H9 (cell line): ENCODE results near the gene CATSPERE. TPM values are rescaled to one million over a fixed set of nuclear protein-coding genes. Genes with fewer than 3 reads are reported as not detected.

ENCODE experiments used
- DNase-seq: peaks from one replicate; pipeline ENCODE4 v3.0.0-alpha.2; 2017
- H2AFZ ChIP-seq: one replicate; pipeline ENCODE4 v1.6.1; 2013; ENCODE audit warnings: mild to moderate bottlenecking, low read length, control low read depth, moderate library complexity
- H2AK5ac ChIP-seq: 2 replicates; pipeline ENCODE4 v1.6.1; 2013; ENCODE audit warnings: low read length, control low read depth, mixed read lengths; ENCODE audit not compliant: insufficient read length
- H2BK120ac ChIP-seq: one replicate; pipeline ENCODE4 v1.6.1; 2013; ENCODE audit warnings: low read depth, mild to moderate bottlenecking, low read length, control low read depth, inconsistent platforms; ENCODE audit not compliant: poor library complexity, severe bottlenecking
- H2BK12ac ChIP-seq: 2 replicates; pipeline ENCODE4 v1.6.1; 2013; ENCODE audit warnings: low read length, control low read depth, mixed read lengths, low read depth; ENCODE audit not compliant: insufficient read length
- H2BK15ac ChIP-seq: 2 replicates; pipeline ENCODE4 v1.6.1; 2013; ENCODE audit warnings: low read depth, low read length, control low read depth
- H2BK20ac ChIP-seq: one replicate; pipeline ENCODE4 v1.6.1; 2013; ENCODE audit warnings: low read depth, mild to moderate bottlenecking, low read length, control low read depth, inconsistent platforms; ENCODE audit not compliant: poor library complexity, severe bottlenecking
- H2BK5ac ChIP-seq: 2 replicates; pipeline ENCODE4 v1.6.1; 2013; ENCODE audit warnings: low read length, control low read depth, mixed read lengths; ENCODE audit not compliant: insufficient read length
- H3K14ac ChIP-seq: 2 replicates; pipeline ENCODE4 v1.6.1; 2013; ENCODE audit warnings: low read length, control low read depth; ENCODE audit not compliant: insufficient read depth
- H3K18ac ChIP-seq: 2 replicates; pipeline ENCODE4 v1.6.1; 2013; ENCODE audit warnings: low read depth, mild to moderate bottlenecking, mixed read lengths, low read length, control low read depth; ENCODE audit not compliant: insufficient read length
- H3K23ac ChIP-seq: 2 replicates; pipeline ENCODE4 v1.6.1; 2013; ENCODE audit warnings: low read length, control low read depth, mixed read lengths, low read depth; ENCODE audit not compliant: insufficient read length
- H3K23me2 ChIP-seq: 2 replicates; pipeline ENCODE4 v1.6.1; 2013; ENCODE audit warnings: low read depth, mild to moderate bottlenecking, mixed read lengths, low read length, control low read depth; ENCODE audit not compliant: insufficient read length, poor library complexity, severe bottlenecking
- H3K27ac ChIP-seq: 2 replicates; pipeline ENCODE4 v1.5.1; 2013; ENCODE audit warnings: low read length, control low read depth, mixed read lengths, low read depth; ENCODE audit not compliant: insufficient read length
- H3K27me3 ChIP-seq: 2 replicates; pipeline ENCODE4 v1.6.1; 2013; ENCODE audit warnings: low read length, control low read depth, inconsistent platforms; ENCODE audit not compliant: insufficient read depth
- H3K4ac ChIP-seq: 2 replicates; pipeline ENCODE4 v1.6.1; 2013; ENCODE audit warnings: low read depth, mild to moderate bottlenecking, control low read depth, inconsistent platforms, low read length, moderate library complexity
- H3K4me1 ChIP-seq: 2 replicates; pipeline ENCODE4 v1.6.1; 2013; ENCODE audit warnings: low read length, control low read depth, inconsistent platforms; ENCODE audit not compliant: insufficient read depth
- H3K4me2 ChIP-seq: 2 replicates; pipeline ENCODE4 v1.6.1; 2013; ENCODE audit warnings: low read length, control low read depth, mixed read lengths; ENCODE audit not compliant: insufficient read length, insufficient read depth
- H3K56ac ChIP-seq: 2 replicates; pipeline ENCODE4 v1.6.1; 2013; ENCODE audit warnings: low read depth, mild to moderate bottlenecking, mixed read lengths, low read length, control low read depth; ENCODE audit not compliant: insufficient read length
- H3K79me1 ChIP-seq: 2 replicates; pipeline ENCODE4 v1.6.1; 2013; ENCODE audit warnings: low read depth, mild to moderate bottlenecking, moderate library complexity, low read length, control low read depth, inconsistent platforms; ENCODE audit not compliant: insufficient read depth, poor library complexity, severe bottlenecking
- H3K79me2 ChIP-seq: 2 replicates; pipeline ENCODE4 v1.6.1; 2013; ENCODE audit warnings: low read length, control low read depth, inconsistent platforms; ENCODE audit not compliant: insufficient read depth
- H3K9ac ChIP-seq: 2 replicates; pipeline ENCODE4 v1.6.1; 2013; ENCODE audit warnings: low read length, control low read depth, mixed read lengths; ENCODE audit not compliant: insufficient read length; ENCODE audit errors: extremely low read depth
- H3K9me3 ChIP-seq: one replicate; pipeline ENCODE4 v1.6.1; 2013; ENCODE audit warnings: low read depth, low read length, inconsistent platforms; ENCODE audit not compliant: control insufficient read depth
- H3T11ph ChIP-seq: one replicate; pipeline ENCODE4 v1.6.1; 2013; ENCODE audit warnings: mild to moderate bottlenecking, low read length, control low read depth, inconsistent platforms
- H4K20me1 ChIP-seq: one replicate; pipeline ENCODE4 v1.6.1; 2013; ENCODE audit not compliant: control insufficient read depth, insufficient read length, insufficient read depth
- H4K5ac ChIP-seq: 2 replicates; pipeline ENCODE4 v1.6.1; 2013; ENCODE audit warnings: low read depth, mild to moderate bottlenecking, mixed read lengths, low read length, control low read depth; ENCODE audit not compliant: insufficient read length
- H4K8ac ChIP-seq: replicated peaks from 2 replicates; pipeline ENCODE4 v1.6.1; 2013; ENCODE audit warnings: low read length, control low read depth, mixed read lengths, low read depth; ENCODE audit not compliant: insufficient read length
- H4K91ac ChIP-seq: 2 replicates; pipeline ENCODE4 v1.6.1; 2013; ENCODE audit warnings: low read depth, mild to moderate bottlenecking, moderate library complexity, mixed read lengths, low read length, control low read depth; ENCODE audit not compliant: insufficient read length
- H3K27ac Mint-ChIP-seq, 3 experiments: 2 replicates in 2 of 3; 3 replicates in 1 of 3; pipeline ENCODE4 v1.8.0; 2020 to 2021; ENCODE audit warnings: mixed read lengths in 3 of 3, mild to moderate bottlenecking in 1 of 3, moderate library complexity in 1 of 3
- H3K27me3 Mint-ChIP-seq: 2 replicates; pipeline ENCODE4 v1.8.0; 2021; ENCODE audit warnings: low read depth, mild to moderate bottlenecking, moderate library complexity, mixed read lengths
- H3K36me3 Mint-ChIP-seq, 3 experiments: 2 replicates in 2 of 3; 3 replicates in 1 of 3; pipeline ENCODE4 v1.8.0; 2020 to 2021; ENCODE audit warnings: low read depth in 3 of 3, mixed read lengths in 3 of 3; ENCODE audit not compliant: insufficient read depth in 1 of 3
- H3K4me1 Mint-ChIP-seq, 2 experiments: 2 replicates each; pipeline ENCODE4 v1.8.0; 2020; ENCODE audit warnings: mixed read lengths in 2 of 2
- H3K4me3 Mint-ChIP-seq, 2 experiments: 2 replicates in 1 of 2; 3 replicates in 1 of 2; pipeline ENCODE4 v1.8.0; 2020 to 2021; ENCODE audit warnings: mild to moderate bottlenecking in 2 of 2, mixed read lengths in 2 of 2, moderate library complexity in 1 of 2
- H3K9me3 Mint-ChIP-seq, 2 experiments: 2 replicates in 1 of 2; 3 replicates in 1 of 2; pipeline ENCODE4 v1.8.0; 2020; ENCODE audit warnings: mild to moderate bottlenecking in 2 of 2, mixed read lengths in 2 of 2, moderate library complexity in 1 of 2
- WGBS: extraction: QIAGEN DNeasy Blood & Tissue Kit; methylation state at CpG from one replicate; pipeline ENCODE4 v1.1.7; 2013; ENCODE audit warnings: missing lambda C conversion rate, low lambda C conversion rate, mixed read lengths; ENCODE audit not compliant: insufficient read length; ENCODE audit errors: extremely low coverage; 5-methylcytosine and 5-hydroxymethylcytosine counted together
- total RNA-seq: library from RNA; stranded (reverse); gene quantifications from 2 replicates; pipeline ENCODE4 v1.2.1, GENCODE V29; 2021
- TF ChIP-seq, protein P1 (sequence below): fragments of 200-600 bp; sonication (generic); conservative IDR thresholded peaks from 3 replicates; pipeline ENCODE4 v1.8.0; 2021; ENCODE audit warnings: antibody characterized with exemption, mild to moderate bottlenecking

The CATSPERE gene
- total RNA-seq, 1 experiment from 2014 or later = 0.31 TPM

DNA sequence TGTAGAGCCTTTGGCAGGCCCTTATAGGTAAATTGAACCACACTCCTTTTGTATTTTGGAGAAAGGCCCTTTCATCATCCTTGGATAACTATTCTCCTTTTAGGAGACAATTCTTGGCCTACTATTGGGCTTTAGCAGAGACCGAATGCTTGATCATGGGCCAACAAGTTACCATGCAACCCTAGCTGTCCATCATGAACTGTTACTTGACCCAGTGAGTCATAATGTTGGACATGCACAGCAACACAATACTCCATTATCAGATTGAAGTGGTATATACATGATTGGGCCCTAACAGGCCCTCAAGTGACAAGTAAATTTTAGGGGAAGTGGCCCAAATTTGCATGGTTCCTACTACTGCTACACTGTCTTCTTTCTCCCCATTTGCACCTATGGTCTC, 84.4 kb downstream of the CATSPERE start:
- Mint-ChIP-seq H3K4me1 (no peaks in the 10 kb centered on the region), H3K9me3 (peaks cover 1 to 7% of the 10 kb centered on the region in 2 experiments; a peak in 4 of 5 replicates), H3K27ac (no peak overlapping the region), H3K27me3 (no peaks in the 10 kb centered on the region), H3K36me3 (peaks cover 0 to 1% (median 0%) of the 10 kb centered on the region in 3 experiments; a peak in 1 of 7 replicates), H3K4me3 (no peak overlapping the region)
- Histone ChIP-seq H3K27ac (no peak overlapping the region), H4K8ac (no peak overlapping the region), H3K18ac (no peak overlapping the region), H3K56ac (no peak overlapping the region), H4K20me1 (no peaks in the 10 kb centered on the region), H3K27me3 (no peaks in the 10 kb centered on the region), H4K5ac (no peak overlapping the region), H3K14ac (no peak overlapping the region), H2BK15ac (no peak overlapping the region), H3K9me3 (no peaks in the 10 kb centered on the region), H3K23me2 (no peaks in the 10 kb centered on the region), H2BK12ac (no peak overlapping the region), H2AK5ac (no peak overlapping the region), H3T11ph (no peak overlapping the region), H3K23ac (no peak overlapping the region), H2BK120ac (no peak overlapping the region), H3K4me2 (no peak overlapping the region), H3K4ac (no peak overlapping the region), H2BK20ac (no peak overlapping the region), H3K79me2 (no peaks in the 10 kb centered on the region), H3K4me1 (no peaks in the 10 kb centered on the region), H3K79me1 (no peaks in the 10 kb centered on the region), H3K9ac (no peak overlapping the region), H4K91ac (no peak overlapping the region), H2AFZ (no peak overlapping the region), H2BK5ac (no peak overlapping the region)
- no CpG with 5 or more reads among the region's 1 CpG for WGBS
- no peak for DNase-seq
- TF ChIP-seq, protein P1, sequence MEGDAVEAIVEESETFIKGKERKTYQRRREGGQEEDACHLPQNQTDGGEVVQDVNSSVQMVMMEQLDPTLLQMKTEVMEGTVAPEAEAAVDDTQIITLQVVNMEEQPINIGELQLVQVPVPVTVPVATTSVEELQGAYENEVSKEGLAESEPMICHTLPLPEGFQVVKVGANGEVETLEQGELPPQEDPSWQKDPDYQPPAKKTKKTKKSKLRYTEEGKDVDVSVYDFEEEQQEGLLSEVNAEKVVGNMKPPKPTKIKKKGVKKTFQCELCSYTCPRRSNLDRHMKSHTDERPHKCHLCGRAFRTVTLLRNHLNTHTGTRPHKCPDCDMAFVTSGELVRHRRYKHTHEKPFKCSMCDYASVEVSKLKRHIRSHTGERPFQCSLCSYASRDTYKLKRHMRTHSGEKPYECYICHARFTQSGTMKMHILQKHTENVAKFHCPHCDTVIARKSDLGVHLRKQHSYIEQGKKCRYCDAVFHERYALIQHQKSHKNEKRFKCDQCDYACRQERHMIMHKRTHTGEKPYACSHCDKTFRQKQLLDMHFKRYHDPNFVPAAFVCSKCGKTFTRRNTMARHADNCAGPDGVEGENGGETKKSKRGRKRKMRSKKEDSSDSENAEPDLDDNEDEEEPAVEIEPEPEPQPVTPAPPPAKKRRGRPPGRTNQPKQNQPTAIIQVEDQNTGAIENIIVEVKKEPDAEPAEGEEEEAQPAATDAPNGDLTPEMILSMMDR = no peak
